ENCODE data around the gene RPL5.

The RPL5 gene

DNA sequence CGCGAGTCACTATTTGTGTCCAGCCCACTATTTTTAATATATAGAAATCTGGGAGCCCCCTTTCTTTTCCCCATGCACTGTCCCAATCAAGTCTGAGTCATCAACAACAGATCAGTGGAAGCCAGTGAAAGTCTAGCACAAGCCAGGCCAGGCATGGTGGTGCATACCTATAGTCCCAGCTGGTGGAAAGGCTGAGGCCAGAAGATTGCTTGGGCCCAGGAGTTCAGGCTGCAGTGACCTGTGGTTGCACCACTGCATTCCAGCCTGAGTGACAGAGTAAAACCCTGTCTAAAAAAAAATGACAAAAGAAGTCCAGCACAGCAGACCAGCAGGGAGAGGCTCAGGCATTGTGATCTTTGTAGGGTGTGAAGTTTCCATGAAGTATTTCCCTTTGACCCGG lies 9.0 kb upstream of the RPL5 start:
- no peak overlapping the region for H3K9ac ChIP-seq (ENCODE audit: low read length)
- no peak overlapping the region for H3K4me3 ChIP-seq (ENCODE audit: low read length)
- no peaks in the 10 kb centered on the region for H3K9me3 ChIP-seq (ENCODE audit: control insufficient read depth, low read length)
- DNase-seq (ENCODE audit: low read depth) = peak; percentile 60
- peaks cover 8% of the 10 kb centered on the region for H3K4me1 ChIP-seq (ENCODE audit: control insufficient read depth, insufficient read depth, low read length)
- H3K36me3 ChIP-seq (ENCODE audit: control insufficient read depth, insufficient read depth, low read length, severe bottlenecking) = no peaks in the 10 kb centered on the region
- no peaks in the 10 kb centered on the region for H3K27me3 ChIP-seq (replicated peaks; ENCODE audit: control insufficient read depth, insufficient read depth, low read length)

DNA sequence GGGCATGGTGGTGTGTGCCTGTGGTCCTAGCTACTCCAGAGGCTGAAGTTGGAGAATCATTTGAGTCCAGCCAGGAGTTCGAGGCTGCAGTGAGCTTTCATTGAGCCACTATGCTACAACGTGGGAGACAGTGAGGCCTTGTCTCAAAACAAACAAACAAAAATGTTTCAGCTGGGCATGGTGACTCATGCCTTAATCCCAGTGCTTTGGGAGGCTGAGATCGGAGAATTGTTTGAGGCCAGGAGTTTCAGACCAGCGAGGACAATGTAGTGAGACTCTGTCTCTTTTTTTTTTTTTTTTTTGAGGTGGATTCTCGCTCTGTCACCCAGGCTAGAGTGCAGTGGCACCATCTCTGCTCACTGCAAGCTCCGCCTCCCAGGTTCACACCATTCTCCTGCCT lies 5.0 kb upstream of the RPL5 start:
- Histone ChIP-seq H3K27me3 (replicated peaks; ENCODE audit: control insufficient read depth, insufficient read depth, low read length) (no peaks in the 10 kb centered on the region), H3K4me3 (ENCODE audit: low read length) (no peak overlapping the region), H3K36me3 (ENCODE audit: control insufficient read depth, insufficient read depth, low read length, severe bottlenecking) (no peaks in the 10 kb centered on the region), H3K9ac (ENCODE audit: low read length) (no peak overlapping the region), H3K4me1 (ENCODE audit: control insufficient read depth, insufficient read depth, low read length) (peaks cover 5% of the 10 kb centered on the region), H3K9me3 (ENCODE audit: control insufficient read depth, low read length) (no peaks in the 10 kb centered on the region)
- no peak for DNase-seq (ENCODE audit: low read depth)

DNA sequence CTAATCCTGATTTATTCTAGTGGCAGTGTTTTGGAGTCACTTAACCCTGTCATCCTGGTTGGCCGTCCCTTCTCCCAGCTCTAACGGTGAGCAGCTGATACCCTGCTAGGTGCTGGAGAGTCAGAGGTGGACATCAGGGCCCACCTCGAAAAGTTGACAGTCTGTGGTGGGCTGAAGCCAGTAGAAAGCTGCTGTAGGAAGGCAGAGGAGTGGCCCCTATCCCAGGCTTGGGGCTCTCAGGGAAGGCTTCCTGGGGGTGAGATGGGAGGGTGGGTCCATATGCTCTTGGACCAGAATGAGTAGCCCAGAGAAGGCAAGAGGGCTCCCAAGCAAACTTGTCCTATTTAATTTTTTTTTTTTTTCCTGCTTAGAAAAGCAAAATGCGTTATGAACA lies 475 bp upstream of the RPL5 start:
- H3K27me3 ChIP-seq (replicated peaks; ENCODE audit: control insufficient read depth, insufficient read depth, low read length) = no peaks in the 10 kb centered on the region
- H3K4me3 ChIP-seq (ENCODE audit: low read length) = no peak overlapping the region
- peaks cover 27% of the 10 kb centered on the region for H3K4me1 ChIP-seq (ENCODE audit: control insufficient read depth, insufficient read depth, low read length)
- no peak for DNase-seq (ENCODE audit: low read depth)
- H3K36me3 ChIP-seq (ENCODE audit: control insufficient read depth, insufficient read depth, low read length, severe bottlenecking) = peaks cover 33% of the 10 kb centered on the region
- H3K9ac ChIP-seq (ENCODE audit: low read length) = peak overlapping the region; percentile 32
- H3K9me3 ChIP-seq (ENCODE audit: control insufficient read depth, low read length) = no peaks in the 10 kb centered on the region

DNA sequence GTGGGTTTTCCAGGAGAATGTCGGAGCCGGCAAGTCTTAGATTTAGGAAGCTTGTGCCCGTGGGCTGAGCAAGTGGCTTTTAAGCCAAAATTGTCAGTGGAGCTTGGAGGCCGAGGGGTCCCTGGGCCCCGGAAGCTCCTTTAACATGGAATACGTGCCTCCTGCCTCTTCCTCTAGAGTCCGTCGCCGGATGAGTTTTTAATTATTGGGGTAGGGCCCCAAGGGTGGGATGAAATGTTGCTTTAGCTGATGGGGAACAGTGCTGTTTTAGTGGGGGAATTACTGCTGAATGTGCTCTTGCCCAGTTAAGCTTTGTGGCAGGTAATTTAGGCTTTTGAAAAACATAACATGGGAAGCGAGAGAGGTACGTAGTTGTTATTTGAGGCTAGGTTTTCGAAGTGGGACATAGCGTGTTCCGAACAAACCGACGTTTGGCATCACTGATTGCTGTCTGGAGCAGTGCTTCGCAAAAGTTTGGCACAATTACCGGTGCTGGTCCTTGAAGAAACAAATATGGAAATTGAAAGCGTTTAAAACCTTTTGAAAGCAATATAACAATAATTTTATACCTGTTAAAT lies 786 bp downstream of the RPL5 start:
- H3K4me3 ChIP-seq (ENCODE audit: low read length) = peak overlapping the region; percentile 94
- H3K36me3 ChIP-seq (ENCODE audit: control insufficient read depth, insufficient read depth, low read length, severe bottlenecking) = peaks cover 45% of the 10 kb centered on the region
- peak; percentile 64 for DNase-seq (ENCODE audit: low read depth)
- no peaks in the 10 kb centered on the region for H3K27me3 ChIP-seq (replicated peaks; ENCODE audit: control insufficient read depth, insufficient read depth, low read length)
- peak overlapping the region; percentile 99 for H3K9ac ChIP-seq (ENCODE audit: low read length)
- peaks cover 38% of the 10 kb centered on the region for H3K4me1 ChIP-seq (ENCODE audit: control insufficient read depth, insufficient read depth, low read length)
- no peaks in the 10 kb centered on the region for H3K9me3 ChIP-seq (ENCODE audit: control insufficient read depth, low read length)

DNA sequence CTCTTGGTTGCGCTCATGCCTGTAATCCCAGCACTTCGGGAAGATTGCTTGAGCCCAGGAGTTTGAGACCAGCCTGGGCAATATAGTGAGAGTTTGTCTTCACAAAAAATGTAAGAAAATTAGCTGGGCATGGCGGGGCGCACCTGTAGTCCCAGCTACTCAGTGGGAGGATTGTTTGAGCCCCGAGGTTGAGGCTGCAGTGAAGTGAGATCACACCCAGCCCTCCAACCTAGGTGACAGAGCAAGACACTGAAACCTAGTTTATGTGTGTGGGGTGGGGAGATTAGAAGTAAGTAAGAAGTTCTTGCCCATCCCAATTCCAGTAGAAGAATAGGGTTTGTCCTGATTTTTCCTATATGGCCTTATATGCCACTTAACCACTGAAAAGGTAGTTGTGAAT lies 2.0 kb downstream of the RPL5 start:
- Histone ChIP-seq H3K4me3 (ENCODE audit: low read length) (peak overlapping the region; percentile 94), H3K9ac (ENCODE audit: low read length) (peak overlapping the region; percentile 99), H3K27me3 (replicated peaks; ENCODE audit: control insufficient read depth, insufficient read depth, low read length) (no peaks in the 10 kb centered on the region), H3K9me3 (ENCODE audit: control insufficient read depth, low read length) (no peaks in the 10 kb centered on the region), H3K36me3 (ENCODE audit: control insufficient read depth, insufficient read depth, low read length, severe bottlenecking) (peaks cover 57% of the 10 kb centered on the region), H3K4me1 (ENCODE audit: control insufficient read depth, insufficient read depth, low read length) (peaks cover 51% of the 10 kb centered on the region)
- DNase-seq (ENCODE audit: low read depth) = no peak

DNA sequence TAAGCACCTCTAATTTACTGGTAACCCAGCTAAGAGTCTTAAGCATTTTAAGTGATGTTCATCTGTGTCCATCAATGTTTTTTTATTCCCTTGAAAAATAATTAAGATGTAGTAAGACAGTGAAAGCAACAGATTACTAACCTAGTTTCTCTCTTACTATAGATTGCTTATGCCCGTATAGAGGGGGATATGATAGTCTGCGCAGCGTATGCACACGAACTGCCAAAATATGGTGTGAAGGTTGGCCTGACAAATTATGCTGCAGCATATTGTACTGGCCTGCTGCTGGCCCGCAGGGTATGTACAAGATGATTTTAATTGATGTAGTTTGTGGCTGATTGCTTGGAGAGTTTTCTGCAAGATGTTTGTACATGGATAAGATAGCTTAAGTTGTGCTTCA lies 2.8 kb downstream of the RPL5 start:
- no peaks in the 10 kb centered on the region for H3K27me3 ChIP-seq (replicated peaks; ENCODE audit: control insufficient read depth, insufficient read depth, low read length)
- no peaks in the 10 kb centered on the region for H3K9me3 ChIP-seq (ENCODE audit: control insufficient read depth, low read length)
- peaks cover 57% of the 10 kb centered on the region for H3K4me1 ChIP-seq (ENCODE audit: control insufficient read depth, insufficient read depth, low read length)
- no peak for DNase-seq (ENCODE audit: low read depth)
- H3K9ac ChIP-seq (ENCODE audit: low read length) = peak overlapping the region; percentile 99
- peaks cover 65% of the 10 kb centered on the region for H3K36me3 ChIP-seq (ENCODE audit: control insufficient read depth, insufficient read depth, low read length, severe bottlenecking)
- peak overlapping the region; percentile 94 for H3K4me3 ChIP-seq (ENCODE audit: low read length)

DNA sequence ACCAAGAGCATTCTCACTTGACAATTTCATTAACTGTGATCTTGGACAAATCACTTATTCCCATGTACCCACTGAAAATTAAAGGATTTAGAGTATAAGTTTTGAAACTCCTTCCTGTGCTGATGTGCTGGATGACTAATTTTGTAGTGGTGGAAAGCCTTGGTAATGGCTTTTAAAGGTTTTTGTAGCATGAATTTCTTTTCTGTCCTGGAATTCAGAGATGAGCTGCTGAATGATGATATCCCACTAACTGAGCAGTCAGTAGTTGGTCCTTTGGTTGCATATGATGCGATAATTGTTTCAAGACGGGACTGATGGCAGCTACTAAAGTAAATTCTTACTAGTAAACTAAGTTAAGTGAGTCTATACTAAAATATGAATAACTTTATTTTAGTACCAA lies 5.2 kb downstream of the RPL5 start:
- H3K4me3 ChIP-seq (ENCODE audit: low read length) = no peak overlapping the region
- DNase-seq (ENCODE audit: low read depth) = no peak
- peaks cover 90% of the 10 kb centered on the region for H3K36me3 ChIP-seq (ENCODE audit: control insufficient read depth, insufficient read depth, low read length, severe bottlenecking)
- no peak overlapping the region for H3K9ac ChIP-seq (ENCODE audit: low read length)
- H3K9me3 ChIP-seq (ENCODE audit: control insufficient read depth, low read length) = no peaks in the 10 kb centered on the region
- peaks cover 65% of the 10 kb centered on the region for H3K4me1 ChIP-seq (ENCODE audit: control insufficient read depth, insufficient read depth, low read length)
- no peaks in the 10 kb centered on the region for H3K27me3 ChIP-seq (replicated peaks; ENCODE audit: control insufficient read depth, insufficient read depth, low read length)

DNA sequence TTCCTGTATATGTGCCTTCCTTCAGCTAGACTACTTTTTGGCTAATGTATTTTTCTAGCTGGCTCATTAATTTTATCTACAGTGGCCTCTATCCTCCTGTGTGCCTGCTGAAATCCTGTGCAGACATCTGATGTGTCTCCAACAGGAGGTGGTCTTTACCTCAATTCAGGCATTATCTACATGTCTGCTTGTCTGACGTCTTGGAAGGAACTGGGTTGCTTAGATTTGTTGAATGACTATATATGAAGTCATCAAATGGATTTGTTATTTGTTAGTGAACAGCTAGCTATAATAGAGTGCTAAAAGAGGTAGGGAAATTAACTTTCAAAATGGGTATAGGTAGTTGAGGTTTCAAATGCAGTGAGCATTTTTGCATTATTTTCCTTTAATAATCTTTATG lies 6.7 kb downstream of the RPL5 start:
- no peak for DNase-seq (ENCODE audit: low read depth)
- H3K36me3 ChIP-seq (ENCODE audit: control insufficient read depth, insufficient read depth, low read length, severe bottlenecking) = peaks cover 100% of the 10 kb centered on the region
- H3K27me3 ChIP-seq (replicated peaks; ENCODE audit: control insufficient read depth, insufficient read depth, low read length) = no peaks in the 10 kb centered on the region
- no peaks in the 10 kb centered on the region for H3K9me3 ChIP-seq (ENCODE audit: control insufficient read depth, low read length)
- H3K4me3 ChIP-seq (ENCODE audit: low read length) = no peak overlapping the region
- peak overlapping the region; percentile 9 for H3K9ac ChIP-seq (ENCODE audit: low read length)
- peaks cover 61% of the 10 kb centered on the region for H3K4me1 ChIP-seq (ENCODE audit: control insufficient read depth, insufficient read depth, low read length)

DNA sequence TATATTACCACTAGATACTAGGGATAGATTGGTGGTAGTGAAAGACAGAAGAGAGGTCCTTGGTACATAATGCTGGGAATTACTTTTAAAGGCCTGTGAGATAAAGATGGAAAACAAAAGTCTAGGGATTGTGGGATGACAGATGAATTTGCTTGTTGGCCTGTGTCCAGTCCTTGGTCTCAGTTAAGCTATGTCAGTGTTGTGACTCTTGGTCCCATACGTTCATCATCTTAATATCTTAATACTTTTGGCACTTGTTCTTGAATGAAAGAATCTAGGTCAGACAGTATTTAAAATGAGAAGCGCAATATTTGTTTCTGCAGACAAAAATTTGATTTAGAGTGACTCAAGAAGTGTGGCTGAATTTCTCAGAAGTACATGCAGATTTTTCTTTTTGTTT lies 7.6 kb downstream of the RPL5 start:
- DNase-seq (ENCODE audit: low read depth) = no peak
- Histone ChIP-seq H3K27me3 (replicated peaks; ENCODE audit: control insufficient read depth, insufficient read depth, low read length) (no peaks in the 10 kb centered on the region), H3K4me1 (ENCODE audit: control insufficient read depth, insufficient read depth, low read length) (peaks cover 51% of the 10 kb centered on the region), H3K9ac (ENCODE audit: low read length) (no peak overlapping the region), H3K4me3 (ENCODE audit: low read length) (no peak overlapping the region), H3K9me3 (ENCODE audit: control insufficient read depth, low read length) (no peaks in the 10 kb centered on the region), H3K36me3 (ENCODE audit: control insufficient read depth, insufficient read depth, low read length, severe bottlenecking) (peaks cover 100% of the 10 kb centered on the region)

DNA sequence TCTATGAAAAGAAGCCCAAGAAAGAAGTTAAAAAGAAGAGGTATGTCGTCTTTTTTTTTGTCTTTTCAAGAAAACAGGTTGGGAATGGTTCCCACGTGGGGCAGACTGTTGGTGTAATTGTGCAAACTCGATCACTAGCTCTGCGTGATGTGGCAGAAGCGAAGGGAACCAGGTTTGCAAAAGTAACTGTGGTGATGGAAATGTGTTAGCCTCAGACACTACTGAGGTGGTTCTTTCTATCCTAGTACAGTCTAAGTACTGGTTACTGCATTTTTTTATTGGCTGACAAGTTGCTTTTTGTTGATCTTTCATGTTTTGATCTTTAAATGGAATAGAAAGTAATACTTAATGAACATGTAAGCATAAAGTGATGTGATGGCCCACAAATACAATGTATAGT lies 8.8 kb downstream of the RPL5 start:
- Histone ChIP-seq H3K36me3 (ENCODE audit: control insufficient read depth, insufficient read depth, low read length, severe bottlenecking) (peaks cover 88% of the 10 kb centered on the region), H3K4me1 (ENCODE audit: control insufficient read depth, insufficient read depth, low read length) (peaks cover 41% of the 10 kb centered on the region), H3K9ac (ENCODE audit: low read length) (no peak overlapping the region)

DNA sequence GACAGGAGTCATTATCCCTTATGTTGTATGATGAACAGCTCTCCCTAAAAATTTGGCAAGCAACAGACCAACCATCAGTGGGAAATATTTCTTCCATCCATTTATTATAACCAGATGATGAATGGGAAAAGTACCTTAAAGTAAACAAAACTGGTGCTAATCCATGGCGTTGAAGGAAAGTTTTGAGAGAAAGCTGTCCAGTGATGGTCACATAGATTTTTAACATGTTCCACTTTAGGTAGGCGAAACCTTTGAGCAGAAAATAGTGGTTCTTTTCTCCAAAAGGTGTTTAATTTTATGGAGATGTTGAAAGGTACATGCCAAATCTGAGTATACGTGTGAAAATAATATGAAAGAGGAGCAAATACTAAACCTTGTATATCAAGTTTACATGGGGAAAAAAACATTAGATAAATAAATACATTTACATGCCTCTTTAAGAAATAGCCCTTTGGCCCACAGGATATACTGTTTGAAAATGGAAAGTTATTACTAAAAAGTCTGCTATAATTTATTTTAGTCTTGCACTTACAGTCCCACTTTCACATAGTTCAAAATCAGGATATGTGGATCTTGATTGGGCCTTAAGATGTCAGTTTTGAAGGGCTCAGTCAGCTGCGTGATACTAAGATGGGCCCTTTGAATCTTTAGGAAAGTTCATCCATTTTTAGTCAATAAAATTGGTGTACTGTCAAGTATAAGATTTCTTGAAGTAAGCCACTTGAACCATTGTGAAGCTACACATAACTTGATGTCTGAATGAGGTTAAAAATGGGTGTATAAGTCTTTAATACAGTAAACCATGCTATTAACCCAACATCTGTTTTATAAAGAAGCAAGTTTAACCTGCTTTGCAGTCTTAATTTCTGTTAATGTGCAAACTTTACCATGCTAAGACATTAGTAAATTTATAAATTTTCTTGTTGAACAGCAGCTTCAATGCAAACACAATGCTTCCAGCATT lies 10.5 kb downstream of the RPL5 start:
- H3K4me1 ChIP-seq (ENCODE audit: control insufficient read depth, insufficient read depth, low read length) = peaks cover 29% of the 10 kb centered on the region
- H3K4me3 ChIP-seq (ENCODE audit: low read length) = no peak overlapping the region
- peaks cover 70% of the 10 kb centered on the region for H3K36me3 ChIP-seq (ENCODE audit: control insufficient read depth, insufficient read depth, low read length, severe bottlenecking)
- H3K27me3 ChIP-seq (replicated peaks; ENCODE audit: control insufficient read depth, insufficient read depth, low read length) = no peaks in the 10 kb centered on the region
- DNase-seq (ENCODE audit: low read depth) = no peak
- H3K9me3 ChIP-seq (ENCODE audit: control insufficient read depth, low read length) = no peaks in the 10 kb centered on the region
- H3K9ac ChIP-seq (ENCODE audit: low read length) = no peak overlapping the region

More for the DNA sequence above, 8.8 kb downstream of the RPL5 start:
- Histone ChIP-seq H3K27me3 (replicated peaks; ENCODE audit: control insufficient read depth, insufficient read depth, low read length) (no peaks in the 10 kb centered on the region), H3K9me3 (ENCODE audit: control insufficient read depth, low read length) (no peaks in the 10 kb centered on the region), H3K4me3 (ENCODE audit: low read length) (no peak overlapping the region)
- DNase-seq (ENCODE audit: low read depth) = no peak
